Lower leg skin (tissue), 4 donors: ENCODE measurements around the gene LIMS2. TPM values are rescaled to one million over a fixed set of nuclear protein-coding genes. Genes with fewer than 3 reads are reported as not detected.

ENCODE experiments used
- DNase-seq, 2 donors: peaks; one replicate each; pipeline ENCODE4 v3.0.0-alpha.2; 2019; ENCODE audit warnings: low spot score in 2 of 2
- H3K4me3 ChIP-seq: fragments of 200-600 bp; sonication (generic); 2 replicates; pipeline ENCODE4 v1.5.1; 2017; ENCODE audit warnings: mild to moderate bottlenecking, low read depth; ENCODE audit not compliant: poor library complexity, severe bottlenecking
- POLR2A ChIP-seq, 2 donors: fragments of 450-650 bp; IDR thresholded peaks; one replicate each; pipeline ENCODE4 v1.6.1; 2016 to 2017; ENCODE audit warnings: antibody characterized with exemption in 2 of 2, mild to moderate bottlenecking in 1 of 2, moderate library complexity in 1 of 2
- WGBS, 2 donors: methylation state at CpG; one replicate each; pipeline ENCODE4 v1.1.5; 2018; 5-methylcytosine and 5-hydroxymethylcytosine counted together
- intact Hi-C: fragments of 100-400 bp; cut with DNase I; formaldehyde crosslinking; loops from one replicate; pipeline ENCODE4 v1.15.0; 2023; ENCODE audit warnings: low total_unique reads
- total RNA-seq, 4 donors: library from RNA; depleted of rRNA; stranded (reverse); fragments of >200 nt; gene quantifications; one replicate each; pipeline ENCODE4 v1.1.0, GENCODE V29; 2016
- TF ChIP-seq, protein P1 (sequence below), 3 donors: fragments of 450-650 bp; IDR thresholded peaks; one replicate each; pipeline ENCODE4 v1.5.1; 2016; ENCODE audit warnings: antibody characterized with exemption in 3 of 3, mild to moderate bottlenecking in 3 of 3, moderate library complexity in 2 of 3

The LIMS2 gene
- total RNA-seq, 4 donors from 2014 or later = 7.5 to 19.4 (median 11.4) TPM

DNA sequence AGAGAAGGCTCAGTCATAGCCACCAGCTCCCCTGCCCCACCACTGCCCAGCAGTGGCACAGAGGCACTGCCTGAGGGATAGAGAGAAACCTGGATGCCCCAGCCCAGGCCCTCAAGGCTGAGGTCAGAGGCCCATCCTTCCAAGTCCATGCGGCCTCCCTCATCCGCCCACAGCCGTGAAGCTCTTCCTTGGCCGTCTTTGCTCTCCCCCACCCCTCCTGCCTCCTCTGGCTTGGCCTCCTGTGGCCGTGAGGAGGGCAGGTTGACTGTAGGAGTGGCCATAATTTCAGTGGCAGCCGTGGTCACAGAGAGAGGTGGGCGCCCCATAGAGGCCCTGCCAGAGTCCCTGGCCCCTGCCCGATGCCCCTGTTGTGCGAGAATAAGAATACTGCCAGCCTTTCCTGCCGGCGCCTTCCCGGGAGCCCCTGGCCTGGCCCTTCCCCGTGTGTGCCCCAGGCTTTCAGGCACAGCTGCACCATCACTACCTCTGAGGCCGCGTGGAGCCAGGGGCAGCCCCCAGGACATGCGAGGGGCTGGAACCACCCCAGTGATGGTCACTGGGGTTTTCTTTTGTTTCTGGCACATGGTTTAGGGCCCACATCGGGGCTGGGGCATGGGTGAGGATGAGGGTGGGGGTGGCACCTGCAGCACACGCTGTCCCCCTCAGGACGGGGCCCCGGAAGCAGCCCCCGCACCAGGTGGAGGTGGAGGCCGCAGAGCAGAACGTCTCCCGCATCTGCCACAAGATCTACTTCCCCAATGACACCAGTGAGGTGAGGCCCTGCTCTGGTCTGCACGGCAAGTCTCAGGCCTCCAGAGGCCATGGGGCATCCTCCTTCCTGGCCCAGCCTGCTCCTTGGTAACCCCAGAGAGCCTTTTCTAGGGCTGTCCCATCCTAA, 42.5 kb downstream of the LIMS2 start:
- H3K4me3 ChIP-seq = no peak overlapping the region
- intact Hi-C loops = no loop called here
- no peak for DNase-seq
- TF ChIP-seq POLR2A (IDR thresholded peaks at IDR 0.05) = no peak
- TF ChIP-seq, protein P1, sequence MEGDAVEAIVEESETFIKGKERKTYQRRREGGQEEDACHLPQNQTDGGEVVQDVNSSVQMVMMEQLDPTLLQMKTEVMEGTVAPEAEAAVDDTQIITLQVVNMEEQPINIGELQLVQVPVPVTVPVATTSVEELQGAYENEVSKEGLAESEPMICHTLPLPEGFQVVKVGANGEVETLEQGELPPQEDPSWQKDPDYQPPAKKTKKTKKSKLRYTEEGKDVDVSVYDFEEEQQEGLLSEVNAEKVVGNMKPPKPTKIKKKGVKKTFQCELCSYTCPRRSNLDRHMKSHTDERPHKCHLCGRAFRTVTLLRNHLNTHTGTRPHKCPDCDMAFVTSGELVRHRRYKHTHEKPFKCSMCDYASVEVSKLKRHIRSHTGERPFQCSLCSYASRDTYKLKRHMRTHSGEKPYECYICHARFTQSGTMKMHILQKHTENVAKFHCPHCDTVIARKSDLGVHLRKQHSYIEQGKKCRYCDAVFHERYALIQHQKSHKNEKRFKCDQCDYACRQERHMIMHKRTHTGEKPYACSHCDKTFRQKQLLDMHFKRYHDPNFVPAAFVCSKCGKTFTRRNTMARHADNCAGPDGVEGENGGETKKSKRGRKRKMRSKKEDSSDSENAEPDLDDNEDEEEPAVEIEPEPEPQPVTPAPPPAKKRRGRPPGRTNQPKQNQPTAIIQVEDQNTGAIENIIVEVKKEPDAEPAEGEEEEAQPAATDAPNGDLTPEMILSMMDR (IDR thresholded peaks at IDR 0.05) = no peak
- WGBS, 2 donors = 77 to 87% methylated on average over 22 to 25 of the region's 25 CpGs

DNA sequence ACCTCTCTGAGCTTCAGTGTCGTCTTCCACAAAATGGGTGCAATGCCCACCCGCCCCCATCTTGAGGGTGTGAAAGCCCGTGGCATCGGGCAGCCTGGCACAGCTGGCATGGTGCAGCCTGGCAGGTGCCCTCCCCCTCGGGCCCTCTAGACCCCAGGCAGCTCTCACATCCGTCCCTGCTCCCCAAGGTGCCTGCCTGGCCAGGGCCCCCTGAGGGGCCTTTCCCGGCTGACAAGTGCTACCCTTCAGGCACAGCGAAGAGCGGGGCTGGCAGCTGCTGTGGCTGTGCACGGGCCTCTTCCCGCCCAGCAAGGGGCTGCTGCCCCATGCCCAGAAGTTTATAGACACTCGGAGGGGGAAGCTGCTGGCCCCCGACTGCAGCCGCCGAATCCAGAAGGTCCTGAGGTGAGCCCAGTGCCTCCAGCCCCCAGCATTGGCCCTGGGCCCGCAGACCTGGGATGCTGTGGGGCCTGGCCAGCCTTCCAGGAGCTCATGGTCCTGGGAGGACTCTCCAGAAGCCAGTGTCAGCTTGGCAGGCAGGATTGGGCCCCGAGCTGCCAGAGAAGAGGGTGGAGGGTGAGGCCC, 43.2 kb downstream of the LIMS2 start:
- H3K4me3 ChIP-seq = no peak overlapping the region
- WGBS, 2 donors = 80% methylated on average over 10 to 12 of the region's 17 CpGs
- TF ChIP-seq POLR2A (IDR thresholded peaks at IDR 0.05) = no peak
- TF ChIP-seq, protein P1 (IDR thresholded peaks at IDR 0.05) = no peak
- intact Hi-C loops = no loop called here
- no peak for DNase-seq

DNA sequence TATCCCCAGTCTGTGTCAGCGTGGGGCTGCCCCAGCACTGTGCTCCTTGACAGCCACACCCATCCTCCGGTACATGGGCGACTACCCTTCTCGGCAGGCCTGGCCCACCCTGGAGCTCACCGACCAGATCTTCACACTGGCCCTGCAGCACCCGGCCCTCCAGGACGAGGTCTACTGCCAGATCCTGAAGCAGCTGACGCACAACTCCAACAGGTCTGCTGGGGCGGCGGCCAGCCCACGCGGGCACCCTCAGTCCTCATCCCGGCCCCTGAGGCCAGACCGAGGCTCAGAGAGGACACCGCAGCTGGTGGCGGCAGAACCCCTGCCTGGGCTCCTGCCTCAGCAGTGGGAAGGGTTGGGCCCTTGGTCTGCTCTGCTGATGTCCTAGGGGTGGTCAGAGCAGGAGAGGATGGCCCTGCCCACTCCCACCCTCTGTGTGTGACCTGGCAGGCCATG, 43.8 kb downstream of the LIMS2 start:
- whole genome bisulfite sequencing, 2 donors = 86 to 89% methylated on average over 12 to 15 of the region's 16 CpGs
- TF ChIP-seq, protein P1 (IDR thresholded peaks at IDR 0.05) = no peak
- TF ChIP-seq POLR2A (IDR thresholded peaks at IDR 0.05) = no peak
- intact Hi-C loops = no loop called here
- no peak overlapping the region for H3K4me3 ChIP-seq
- DNase-seq = no peak

DNA sequence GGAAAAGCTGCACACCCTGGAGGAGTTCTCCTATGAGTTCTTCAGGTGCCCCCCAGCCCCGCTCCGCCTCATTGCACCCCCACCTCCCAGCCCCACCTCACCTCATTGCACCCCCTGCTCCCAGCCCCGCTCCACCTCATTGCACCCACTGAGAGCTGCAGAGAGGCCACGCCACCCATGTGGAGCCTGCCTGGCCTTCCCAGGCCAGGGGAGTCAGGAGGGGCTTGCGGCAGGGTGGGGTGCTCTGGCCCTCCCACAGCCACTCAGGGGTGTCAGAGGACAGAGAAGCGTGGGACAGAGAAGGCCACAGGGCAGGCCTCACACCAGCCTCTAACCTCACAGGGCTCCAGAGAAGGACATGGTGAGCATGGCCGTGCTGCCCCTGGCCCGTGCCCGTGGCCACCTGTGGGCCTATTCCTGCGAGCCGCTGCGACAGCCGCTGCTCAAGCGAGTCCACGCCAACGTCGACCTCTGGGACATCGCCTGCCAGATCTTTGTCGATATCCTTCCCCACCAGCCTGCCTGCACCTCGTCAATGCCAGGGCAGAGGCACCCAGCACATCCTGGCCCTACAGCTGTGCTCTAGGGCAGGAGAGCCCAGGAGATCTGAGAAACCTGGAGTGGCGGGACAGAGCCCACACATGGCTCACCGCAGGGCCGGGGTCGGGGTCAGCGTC, 44.3 kb downstream of the LIMS2 start:
- 86 to 90% methylated on average over 17 of the region's 25 CpGs for WGBS, 2 donors
- H3K4me3 ChIP-seq = no peak overlapping the region
- intact Hi-C loops = no loop called here
- TF ChIP-seq, protein P1 (IDR thresholded peaks at IDR 0.05) = no peak
- no peak for TF ChIP-seq POLR2A (IDR thresholded peaks at IDR 0.05)
- no peak for DNase-seq

DNA sequence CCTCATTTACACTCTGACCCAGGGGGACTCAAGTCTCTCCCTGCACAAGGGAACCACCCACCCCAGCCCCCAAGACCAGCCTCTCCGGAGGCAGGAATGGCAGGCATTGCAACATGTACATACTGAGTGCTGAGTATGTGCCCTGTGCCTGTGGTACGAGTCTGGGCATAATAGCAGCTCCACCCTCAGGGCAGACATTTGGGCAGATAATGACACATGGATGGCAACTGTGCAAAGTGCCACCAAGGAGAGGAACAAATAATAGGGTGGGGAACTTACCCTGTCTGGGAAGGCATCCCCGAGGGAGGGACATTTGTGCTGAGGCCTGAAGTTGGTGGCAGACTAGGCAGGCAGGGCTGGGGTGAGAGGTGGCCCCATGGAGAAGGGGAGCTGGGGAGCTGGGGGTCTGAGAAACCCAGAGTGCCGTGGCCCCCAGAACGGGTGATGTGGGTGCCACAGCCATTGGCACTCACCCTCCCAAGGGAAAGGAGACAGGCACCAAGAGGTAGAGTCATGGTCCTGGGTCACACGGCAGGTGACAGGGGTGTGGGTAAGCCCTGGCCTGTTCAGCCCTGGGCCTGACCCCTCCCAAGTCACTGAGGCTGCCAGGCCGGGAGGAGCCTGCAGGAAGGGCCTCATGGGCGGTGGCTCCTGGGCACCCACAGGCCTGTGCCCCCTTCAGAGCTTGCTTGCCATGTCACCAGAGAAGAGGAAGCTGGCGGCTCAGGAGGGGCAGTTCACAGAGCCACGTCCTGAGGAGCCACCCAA, 45.0 kb downstream of the LIMS2 start:
- TF ChIP-seq POLR2A (IDR thresholded peaks at IDR 0.05) = no peak
- TF ChIP-seq, protein P1 (IDR thresholded peaks at IDR 0.05) = no peak
- WGBS, 2 donors = 46 to 53% methylated on average over 6 to 10 of the region's 10 CpGs
- H3K4me3 ChIP-seq = no peak overlapping the region
- DNase-seq = no peak
- intact Hi-C loops = no loop called here
